Kidney epithelial cell (primary cell): ENCODE measurements around the gene RC3H1. TPM values are rescaled to one million over a fixed set of nuclear protein-coding genes. Genes with fewer than 3 reads are reported as not detected.

Experiments used
- DNase-seq: peaks from one replicate; pipeline ENCODE4 v3.0.0-alpha.2; 2010; ENCODE audit warnings: low read depth
- H3K27me3 ChIP-seq: 2 replicates; pipeline ENCODE4 v1.6.0; 2011; ENCODE audit warnings: low read length; ENCODE audit not compliant: control insufficient read depth, insufficient read depth
- H3K36me3 ChIP-seq: 2 replicates; pipeline ENCODE4 v1.5.1; 2011; ENCODE audit warnings: low read length; ENCODE audit not compliant: control insufficient read depth, insufficient read depth
- H3K4me3 ChIP-seq: 2 replicates; pipeline ENCODE4 v1.5.1; 2011; ENCODE audit warnings: low read depth, mild to moderate bottlenecking, control low read depth, low read length
- total RNA-seq: library from RNA; depleted of rRNA; stranded (reverse); fragments of >200 nt; gene quantifications from 2 replicates; pipeline ENCODE4 v1.2.3, GENCODE V29; 2015
- TF ChIP-seq, protein P1 (sequence below): IDR thresholded peaks from 2 replicates; pipeline ENCODE4 v1.5.1; 2011; ENCODE audit warnings: mild to moderate bottlenecking, moderate library complexity, low read length, control low read depth, inconsistent platforms; ENCODE audit not compliant: insufficient read depth, poor library complexity, severe bottlenecking

Gene RC3H1
- total RNA-seq, 1 donor from 2014 or later, result 31.8 TPM

DNA sequence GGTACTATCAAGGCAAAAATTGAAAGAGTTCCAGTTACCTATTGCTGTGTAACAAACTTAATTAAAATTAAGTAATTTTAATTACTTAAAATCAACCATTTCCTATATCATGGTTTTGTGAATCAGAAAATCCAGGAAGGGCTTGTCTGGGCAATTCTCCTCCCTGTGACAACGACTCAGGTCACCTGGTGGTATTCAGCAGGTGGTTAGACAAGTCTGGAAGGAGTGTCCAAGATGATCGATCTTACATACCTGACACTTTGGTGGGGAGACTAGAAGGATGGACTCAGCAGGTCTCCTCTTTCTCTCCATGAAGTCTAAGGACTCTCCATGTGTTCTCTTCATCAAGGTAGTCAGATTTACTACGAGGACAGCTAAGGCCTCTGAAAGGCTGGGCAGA lies 128.0 kb downstream of the RC3H1 start:
- no peaks in the 10 kb centered on the region for H3K27me3 ChIP-seq
- DNase-seq, result no peak
- TF ChIP-seq, protein P1, sequence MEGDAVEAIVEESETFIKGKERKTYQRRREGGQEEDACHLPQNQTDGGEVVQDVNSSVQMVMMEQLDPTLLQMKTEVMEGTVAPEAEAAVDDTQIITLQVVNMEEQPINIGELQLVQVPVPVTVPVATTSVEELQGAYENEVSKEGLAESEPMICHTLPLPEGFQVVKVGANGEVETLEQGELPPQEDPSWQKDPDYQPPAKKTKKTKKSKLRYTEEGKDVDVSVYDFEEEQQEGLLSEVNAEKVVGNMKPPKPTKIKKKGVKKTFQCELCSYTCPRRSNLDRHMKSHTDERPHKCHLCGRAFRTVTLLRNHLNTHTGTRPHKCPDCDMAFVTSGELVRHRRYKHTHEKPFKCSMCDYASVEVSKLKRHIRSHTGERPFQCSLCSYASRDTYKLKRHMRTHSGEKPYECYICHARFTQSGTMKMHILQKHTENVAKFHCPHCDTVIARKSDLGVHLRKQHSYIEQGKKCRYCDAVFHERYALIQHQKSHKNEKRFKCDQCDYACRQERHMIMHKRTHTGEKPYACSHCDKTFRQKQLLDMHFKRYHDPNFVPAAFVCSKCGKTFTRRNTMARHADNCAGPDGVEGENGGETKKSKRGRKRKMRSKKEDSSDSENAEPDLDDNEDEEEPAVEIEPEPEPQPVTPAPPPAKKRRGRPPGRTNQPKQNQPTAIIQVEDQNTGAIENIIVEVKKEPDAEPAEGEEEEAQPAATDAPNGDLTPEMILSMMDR, result no peak
- H3K4me3 ChIP-seq, result no peak overlapping the region
- H3K36me3 ChIP-seq, result no peaks in the 10 kb centered on the region

DNA sequence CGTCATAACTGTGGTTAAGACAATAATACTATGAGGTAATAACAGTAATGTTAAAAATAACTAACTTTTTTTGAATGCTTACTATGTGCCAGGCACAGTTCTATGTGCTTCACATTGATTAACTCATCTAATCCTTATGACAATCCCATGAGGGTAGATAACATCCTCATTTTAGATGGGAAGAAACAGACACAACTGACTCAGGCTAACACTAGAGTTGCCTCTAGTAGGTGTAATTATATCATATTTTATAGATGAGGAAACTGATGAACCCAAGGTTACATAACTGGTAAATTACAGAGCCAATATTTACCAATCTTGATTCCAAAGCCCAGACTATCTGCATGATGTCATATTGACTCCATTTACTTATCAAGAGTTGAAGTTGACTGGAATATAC lies 128.5 kb downstream of the RC3H1 start:
- TF ChIP-seq, protein P1, result no peak
- H3K27me3 ChIP-seq, result no peaks in the 10 kb centered on the region
- H3K4me3 ChIP-seq, result no peak overlapping the region
- H3K36me3 ChIP-seq, result no peaks in the 10 kb centered on the region
- no peak for DNase-seq

DNA sequence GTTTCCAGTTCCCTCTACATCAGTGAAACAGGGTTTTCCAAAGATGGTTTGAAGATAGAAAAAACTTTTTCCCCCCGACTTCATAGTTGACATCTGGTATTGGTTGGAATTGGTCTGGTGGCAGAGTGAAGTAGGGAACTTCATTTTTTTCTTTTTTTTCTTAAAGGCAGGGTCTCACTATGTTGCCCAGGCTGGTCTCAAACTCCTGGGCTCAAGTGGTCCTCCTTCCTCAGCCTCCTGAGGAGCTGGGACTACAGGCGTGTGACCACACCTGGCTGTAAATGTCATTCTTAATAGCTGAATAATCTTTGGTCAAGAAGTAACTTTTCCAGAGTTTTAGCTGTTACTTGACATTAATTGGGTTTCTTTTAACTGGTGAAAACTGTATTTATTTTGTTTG lies 132.3 kb downstream of the RC3H1 start:
- peaks cover 1% of the 10 kb centered on the region for H3K36me3 ChIP-seq
- H3K4me3 ChIP-seq, result no peak overlapping the region
- TF ChIP-seq, protein P1, result no peak
- no peaks in the 10 kb centered on the region for H3K27me3 ChIP-seq
- no peak for DNase-seq

DNA sequence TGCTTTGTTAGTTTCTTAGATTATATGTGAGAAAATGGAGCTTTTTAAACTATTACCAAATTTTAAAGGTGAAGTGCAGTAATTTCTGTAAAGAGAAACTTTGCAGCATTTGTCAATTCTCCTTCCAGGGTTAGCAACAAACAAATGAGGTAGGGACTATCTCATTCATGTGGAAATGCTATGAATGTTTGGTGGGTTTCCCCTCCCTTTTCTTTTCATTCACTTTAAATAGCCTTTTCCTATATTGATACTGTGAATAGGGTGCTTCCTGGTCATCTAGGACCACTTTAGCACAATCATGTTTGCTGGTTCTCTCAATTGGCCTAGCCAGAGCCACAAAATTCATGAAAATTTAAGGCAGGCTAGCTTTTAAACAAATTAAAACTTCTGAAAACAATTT lies 133.4 kb downstream of the RC3H1 start:
- Histone ChIP-seq H3K27me3 (no peaks in the 10 kb centered on the region), H3K36me3 (peaks cover 1% of the 10 kb centered on the region), H3K4me3 (no peak overlapping the region)
- TF ChIP-seq, protein P1, result no peak
- DNase-seq, result no peak

DNA sequence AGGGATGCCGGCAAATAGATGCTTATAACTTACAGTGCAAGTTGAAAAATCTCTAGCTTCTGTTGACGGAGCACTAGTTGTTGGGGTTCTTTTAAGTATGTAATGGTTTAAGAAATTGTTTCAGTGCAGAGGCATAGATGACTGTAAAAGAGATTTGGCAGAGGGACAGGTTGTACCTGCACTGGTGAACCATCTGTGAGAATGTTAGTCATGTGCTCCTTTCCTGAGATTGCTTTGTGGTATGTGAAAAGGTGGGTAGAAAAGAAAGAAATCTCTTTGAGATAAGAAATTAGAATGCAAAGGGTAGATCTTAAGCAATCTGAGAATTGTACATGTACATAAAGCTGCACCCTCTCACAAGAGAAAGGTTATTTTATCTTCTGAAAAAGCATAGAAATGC lies 134.5 kb downstream of the RC3H1 start:
- no peaks in the 10 kb centered on the region for H3K27me3 ChIP-seq
- DNase-seq, result no peak
- H3K4me3 ChIP-seq, result no peak overlapping the region
- TF ChIP-seq, protein P1, result no peak
- H3K36me3 ChIP-seq, result peaks cover 1% of the 10 kb centered on the region

DNA sequence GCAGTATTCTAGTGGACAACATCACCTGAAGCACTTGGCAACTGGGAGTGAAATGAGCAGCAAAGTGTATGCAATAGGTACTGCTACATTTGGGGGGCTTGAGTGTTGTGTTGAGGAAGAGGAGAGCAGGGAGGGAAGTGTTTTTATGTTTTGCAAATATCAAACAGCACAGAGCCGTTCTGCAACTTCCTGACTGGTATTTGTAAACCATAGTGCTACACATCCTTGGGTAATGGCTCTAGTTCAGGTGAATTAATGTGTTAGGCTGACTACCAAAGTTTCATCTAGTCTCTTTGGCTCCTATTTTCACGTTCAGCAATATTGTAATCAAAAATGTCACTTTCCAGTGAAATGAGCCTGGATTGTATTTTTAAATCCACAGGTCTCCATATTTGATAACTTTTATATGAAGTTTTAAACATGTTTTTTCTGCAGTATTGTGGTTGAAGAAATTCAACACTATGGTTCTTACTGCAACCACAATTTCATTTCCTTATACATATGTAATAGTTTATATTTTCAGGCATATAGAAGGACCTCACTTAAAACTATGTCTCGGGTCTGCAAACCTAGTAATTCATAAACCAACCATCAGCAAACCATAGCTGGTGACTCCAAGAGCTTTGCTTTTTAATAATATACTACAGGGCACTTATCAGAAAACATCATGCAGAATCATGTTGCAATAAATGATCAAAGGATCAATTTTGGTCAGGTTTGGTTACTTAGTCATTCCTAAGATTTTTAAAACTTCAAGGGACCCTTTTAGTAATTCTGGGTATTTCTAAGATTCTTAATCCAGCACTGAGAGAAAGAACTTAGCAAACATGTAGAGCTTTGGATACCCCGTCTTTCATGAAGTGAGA lies 135.2 kb downstream of the RC3H1 start:
- H3K27me3 ChIP-seq, result no peaks in the 10 kb centered on the region
- no peak for DNase-seq
- peaks cover 1% of the 10 kb centered on the region for H3K36me3 ChIP-seq
- TF ChIP-seq, protein P1, result no peak
- H3K4me3 ChIP-seq, result no peak overlapping the region
